Measurements from ENCODE around the gene DENND2C. TPM values are rescaled to one million over a fixed set of nuclear protein-coding genes. Genes with fewer than 3 reads are reported as not detected.

Gene DENND2C
- total RNA-seq, 4 donors from 2014 or later: 2.3 to 3.7 (median 2.8) TPM

DNA sequence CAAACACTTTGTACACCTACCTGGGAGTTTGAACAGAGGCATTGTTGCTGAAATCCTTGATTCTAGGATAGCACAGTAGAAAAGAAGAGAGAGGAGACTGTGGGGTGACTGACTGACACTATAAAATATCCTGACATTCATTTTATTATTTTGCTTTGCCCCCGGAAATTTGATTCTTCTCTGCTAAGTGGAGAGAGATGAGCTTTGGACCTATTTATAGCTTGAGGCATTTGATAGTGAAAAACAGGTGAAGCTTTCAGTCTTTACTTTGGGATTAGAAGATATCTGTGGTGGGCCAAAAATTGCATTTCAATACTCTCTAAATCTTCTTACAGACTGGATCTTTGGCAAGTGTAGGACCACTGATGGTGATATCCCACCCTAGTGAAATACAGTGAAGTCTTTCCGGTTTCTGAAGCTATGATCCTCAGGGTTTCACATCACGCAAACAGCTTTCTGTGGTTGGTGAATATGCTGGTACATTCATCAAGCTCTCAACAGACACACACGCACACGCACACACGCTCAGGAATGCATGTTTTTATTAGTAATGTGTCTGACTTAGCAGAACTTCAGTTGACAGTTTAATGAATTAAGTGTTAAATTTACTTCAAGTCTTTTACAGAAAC, 25.7 kb upstream of the DENND2C start, which contains the start of gene AMPD1:
Gene AMPD1, minus strand, starts transcription at position 117 of the 629 bp plus-strand sequence. Its CDS starts 75 bp downstream, at position 42.
- no peak for TF ChIP-seq CTCF (IDR thresholded peaks at IDR 0.05; ENCODE audit: low read depth)

DNA sequence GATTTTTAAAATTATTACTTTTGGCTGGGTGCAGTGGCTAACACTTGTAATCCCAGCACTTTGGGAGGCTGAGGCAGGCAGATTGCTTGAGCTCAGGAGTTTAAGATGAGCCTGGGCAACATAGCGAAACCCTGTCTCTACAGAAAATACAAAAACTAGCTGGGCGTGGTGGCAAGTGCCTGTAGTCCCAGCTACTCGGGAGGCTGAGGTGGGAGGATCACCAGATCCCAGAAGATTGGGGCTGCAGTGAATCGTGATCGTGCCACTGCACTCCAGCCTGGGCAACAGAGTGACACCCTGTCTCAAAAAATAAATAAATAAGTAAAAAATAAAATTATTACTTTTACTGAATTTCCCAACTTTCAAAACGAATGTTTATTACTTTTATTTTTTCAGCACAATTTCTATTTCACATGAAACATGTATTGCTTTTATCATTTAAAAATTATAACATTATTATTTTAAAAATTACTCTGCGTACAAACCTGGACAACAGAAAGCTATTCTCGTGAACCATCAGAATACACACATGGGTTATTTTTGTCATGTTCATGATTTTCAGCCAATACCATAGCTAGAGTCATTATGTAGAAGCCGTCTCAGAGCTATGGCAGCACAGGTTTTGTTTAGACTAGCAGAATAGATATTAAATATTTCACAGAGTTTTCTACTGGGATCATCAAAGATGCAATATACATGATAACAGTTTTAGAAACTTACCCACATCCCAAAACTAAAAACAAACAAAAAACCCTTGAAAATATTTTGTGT, 24.9 kb upstream of the DENND2C start:
- no peak for TF ChIP-seq CTCF (IDR thresholded peaks at IDR 0.05; ENCODE audit: low read depth)

- TF ChIP-seq CTCF (IDR thresholded peaks at IDR 0.05; ENCODE audit: low read depth): no peak
These were observed 23.1 kb upstream of the DENND2C start for GRCh38 chr1:114692947-114693346.

GRCh38 chr1:114691061-114691460, 21.2 kb upstream of the DENND2C start:
- TF ChIP-seq CTCF (IDR thresholded peaks at IDR 0.05; ENCODE audit: low read depth): no peak

- no peak for TF ChIP-seq CTCF (IDR thresholded peaks at IDR 0.05; ENCODE audit: low read depth)
These were observed 20.3 kb upstream of the DENND2C start for GRCh38 chr1:114690148-114690547.

- no peak for TF ChIP-seq CTCF (IDR thresholded peaks at IDR 0.05; ENCODE audit: low read depth)
These were observed 18.7 kb upstream of the DENND2C start for GRCh38 chr1:114688526-114688925.

- TF ChIP-seq CTCF (IDR thresholded peaks at IDR 0.05; ENCODE audit: low read depth): no peak
These were observed 16.0 kb upstream of the DENND2C start for GRCh38 chr1:114685851-114686250.

Data from subcutaneous adipose tissue (tissue), 4 donors.